Jurkat, Clone E6-1 (cell line): ENCODE data around the gene POU5F1.

Experiments used
- DNase-seq: peaks from one replicate; pipeline ENCODE4 v3.0.0-alpha.2; 2011; ENCODE audit warnings: low read depth, low spot score
- H3K4me3 ChIP-seq: 2 replicates; pipeline ENCODE4 v1.5.1; 2011; ENCODE audit warnings: mild to moderate bottlenecking, low read length, control low read depth, moderate library complexity

The POU5F1 gene

GRCh38 chr6:31122791-31123706, 47.4 kb downstream of the POU5F1 start:
- H3K4me3 ChIP-seq: no peak overlapping the region
- no peak for DNase-seq

- DNase-seq: no peak
- H3K4me3 ChIP-seq: no peak overlapping the region
These were observed 49.2 kb downstream of the POU5F1 start for GRCh38 chr6:31121131-31121790.

DNA sequence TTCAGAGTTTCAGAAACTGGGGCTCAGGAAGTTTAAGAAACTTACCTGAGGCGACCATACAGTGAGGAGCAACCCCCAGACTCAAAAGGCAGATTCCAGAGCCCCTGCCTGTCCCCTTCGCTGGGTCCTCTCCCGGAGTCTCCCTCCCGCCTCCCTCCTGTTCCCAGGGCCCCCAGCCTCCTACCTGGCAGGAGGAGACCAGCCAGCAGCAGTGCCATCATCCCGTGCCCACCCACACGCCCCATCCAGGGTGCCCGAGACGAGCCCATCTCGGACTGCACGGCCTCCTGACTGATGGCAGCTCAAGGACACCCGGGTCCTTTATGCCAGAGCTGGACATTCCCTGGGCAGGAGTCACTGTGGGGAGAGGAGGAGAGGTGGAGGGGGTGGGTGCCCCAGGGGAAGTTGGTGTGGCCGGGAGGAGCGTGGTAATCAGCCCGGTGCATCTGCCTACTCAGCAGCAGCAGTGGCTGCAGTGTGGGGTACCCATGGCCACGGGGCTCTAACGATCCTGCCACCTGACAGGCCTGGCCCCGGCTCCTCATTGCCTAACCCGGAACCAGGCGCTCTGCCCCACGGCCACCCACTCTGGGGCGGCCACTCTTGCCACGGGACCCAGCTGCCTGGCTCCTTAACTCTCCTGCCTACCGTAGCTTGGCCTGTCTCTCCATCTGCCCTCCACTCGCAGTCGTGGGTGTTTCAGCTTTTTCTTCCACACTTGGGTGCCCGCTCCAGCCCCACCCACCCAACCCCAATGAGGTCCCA, 50.1 kb downstream of the POU5F1 start, which contains the start of gene CDSN:
TSS of gene CDSN (minus strand) at position 296 of the 765 bp plus-strand sequence. CDS start at position 269, 27 bp downstream.
- H3K4me3 ChIP-seq: no peak within 1 kb of the TSS
- no peak for DNase-seq

DNA sequence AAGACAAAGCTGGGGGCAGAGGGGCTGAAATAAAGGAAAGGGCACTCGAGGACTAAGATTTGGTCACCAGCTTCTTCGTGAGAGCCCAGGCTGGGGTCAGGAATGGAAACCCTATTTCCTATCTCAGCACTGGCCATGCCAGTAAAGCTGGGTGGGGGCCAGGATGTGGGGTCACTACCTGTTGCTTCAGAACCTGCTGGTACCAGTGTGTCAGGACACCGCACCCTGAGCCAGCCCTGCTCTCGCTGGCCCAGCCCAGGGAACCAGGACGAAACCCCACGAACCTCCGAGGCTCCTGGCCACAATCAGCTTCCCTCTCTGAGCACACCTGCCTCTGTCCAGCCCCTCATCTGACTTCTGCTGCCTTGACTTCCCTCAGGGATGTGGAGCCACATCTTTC, 52.3 kb downstream of the POU5F1 start:
- no peak overlapping the region for H3K4me3 ChIP-seq
- no peak for DNase-seq

- DNase-seq: no peak
- no peak overlapping the region for H3K4me3 ChIP-seq
These were observed 53.7 kb downstream of the POU5F1 start for GRCh38 chr6:31116661-31117385.

GRCh38 chr6:31115941-31116560, 54.4 kb downstream of the POU5F1 start:
- no peak overlapping the region for H3K4me3 ChIP-seq
- no peak for DNase-seq

- H3K4me3 ChIP-seq: no peak overlapping the region
These were observed 55.3 kb downstream of the POU5F1 start for GRCh38 chr6:31114970-31115849.

GRCh38 chr6:31114541-31114878, 56.0 kb downstream of the POU5F1 start, which contains the start of gene PSORS1C1:
Gene PSORS1C1, plus strand, starts transcription at chr6:31114800. Its CDS starts 14,833 bp downstream, at chr6:31129633.
- DNase-seq: no peak
- H3K4me3 ChIP-seq: no peak within 1 kb of the TSS

More at GRCh38 chr6:31114970-31115849, 55.3 kb downstream of the POU5F1 start:
- no peak for DNase-seq
